GM12878 (cell line): ENCODE results near the gene TANC1. TPM values are rescaled to one million over a fixed set of nuclear protein-coding genes. Genes with fewer than 3 reads are reported as not detected.

ENCODE experiments used
- ATAC-seq: fragments of 200-7000 bp; cut with Tn5 transposase; 3 replicates; pipeline ENCODE4 v1.9.1; 2020; ENCODE audit warnings: mild to moderate bottlenecking, moderate library complexity
- BruUV-seq: library from RNA; stranded (reverse); fragments of 400-500 nt; replicated peaks from 2 replicates; lab custom pipeline; 2021; lab: Mats Ljungman, UMichigan
- CTCF ChIA-PET: fragments of 300-600 bp; sonication (Branson Sonifier 250); formaldehyde crosslinking; extraction: SDS; loops from one replicate; lab custom pipeline; 2021; ENCODE audit warnings: inconsistent platforms; lab: Yijun Ruan, JAX
- POLR2A ChIA-PET: fragments of 350-600 bp; formaldehyde crosslinking; extraction: SDS; loops from one replicate; lab custom pipeline; 2021; ENCODE audit warnings: inconsistent platforms; lab: Charles Lee
- RAD21 ChIA-PET: fragments of 300-600 bp; sonication (Branson Sonifier 250); formaldehyde crosslinking; loops from one replicate; lab custom pipeline; 2023; ENCODE audit warnings: antibody characterized with exemption; ENCODE audit not compliant: unreplicated experiment; lab: Charles Lee
- SMC1A ChIA-PET: fragments of 300-600 bp; sonication (Branson Sonifier 250); formaldehyde crosslinking; loops from one replicate; lab custom pipeline; 2023; ENCODE audit not compliant: unreplicated experiment, uncharacterized antibody; lab: Charles Lee
- DNase-seq: peaks from one replicate; pipeline ENCODE4 v3.0.0-alpha.2; 2011; ENCODE audit warnings: low read depth, low spot score
- FAIRE-seq: peaks from 3 replicates; lab custom pipeline; 2011; peaks lifted over from hg19 to GRCh38; lab: Jason Lieb, UNC
- H2AFZ ChIP-seq: 2 replicates; pipeline ENCODE4 v1.6.0; 2011; ENCODE audit warnings: low read depth, low read length, control low read depth; ENCODE audit not compliant: control insufficient read depth
- H3K27ac ChIP-seq: 2 replicates; pipeline ENCODE4 v1.5.1; 2011; ENCODE audit warnings: control low read depth; ENCODE audit not compliant: control insufficient read depth, insufficient read depth
- H3K27me3 ChIP-seq, 2 experiments: replicated peaks in 1 of 2; 2 replicates each; pipeline versions ENCODE4 v1.6.0 to v1.6.1; 2011; ENCODE audit warnings: low read length in 1 of 2; ENCODE audit not compliant: control insufficient read depth in 2 of 2, insufficient read depth in 2 of 2
- H3K36me3 ChIP-seq, 2 experiments: 2 replicates each; pipeline ENCODE4 v1.5.1; 2011; ENCODE audit warnings: low read length in 1 of 2; ENCODE audit not compliant: control insufficient read depth in 2 of 2, insufficient read depth in 2 of 2
- H3K4me1 ChIP-seq: 2 replicates; pipeline ENCODE4 v1.6.1; 2011; ENCODE audit warnings: mild to moderate bottlenecking, low read length, moderate library complexity, mixed read lengths; ENCODE audit not compliant: control insufficient read depth, insufficient read depth
- H3K4me2 ChIP-seq: 2 replicates; pipeline ENCODE4 v1.6.0; 2011; ENCODE audit warnings: control low read depth; ENCODE audit not compliant: control insufficient read depth, insufficient read depth
- H3K4me3 ChIP-seq: fragments of 200-600 bp; sonication (generic); 2 replicates; pipeline ENCODE4 v1.5.1; 2016
- H3K79me2 ChIP-seq: 2 replicates; pipeline ENCODE4 v1.6.0; 2011; ENCODE audit warnings: low read length; ENCODE audit not compliant: control insufficient read depth, insufficient read depth
- H3K9ac ChIP-seq: 2 replicates; pipeline ENCODE4 v1.8.0; 2011; ENCODE audit warnings: low read length, control low read depth, mixed read lengths; ENCODE audit not compliant: control insufficient read depth, insufficient read depth
- H3K9me3 ChIP-seq: replicated peaks from 3 replicates; pipeline ENCODE4 v1.5.1; 2011; ENCODE audit warnings: mild to moderate bottlenecking, low read length; ENCODE audit not compliant: control insufficient read depth, insufficient read depth
- H4K20me1 ChIP-seq: 2 replicates; pipeline ENCODE4 v1.6.0; 2011; ENCODE audit not compliant: control insufficient read depth, insufficient read depth
- CBFB ChIP-seq: IDR thresholded peaks from 2 replicates; pipeline ENCODE4 v1.6.1; 2016; ENCODE audit warnings: antibody characterized with exemption, low read depth
- FOXM1 ChIP-seq: IDR thresholded peaks from 2 replicates; pipeline ENCODE4 v1.6.1; 2012; ENCODE audit warnings: low read depth, mild to moderate bottlenecking, inconsistent platforms, low read length, moderate library complexity
- HDGF ChIP-seq: fragments of 450-650 bp; IDR thresholded peaks from 2 replicates; pipeline ENCODE4 v1.6.1; 2016; ENCODE audit warnings: antibody characterized with exemption
- MTA3 ChIP-seq: IDR thresholded peaks from 2 replicates; pipeline ENCODE4 v1.6.1; 2012; ENCODE audit warnings: low read length, inconsistent platforms, borderline replicate concordance
- MXI1 ChIP-seq: fragments of 150-350 bp; IDR thresholded peaks from 2 replicates; pipeline ENCODE4 v1.6.1; 2011; ENCODE audit warnings: low read depth, mild to moderate bottlenecking, inconsistent platforms, low read length, improper control_type of control experiment
- NBN ChIP-seq: fragments of 450-650 bp; IDR thresholded peaks from 2 replicates; pipeline ENCODE4 v1.6.1; 2016
- NR2F1 ChIP-seq: fragments of 450-650 bp; conservative IDR thresholded peaks from 2 replicates; pipeline ENCODE4 v1.6.1; 2017; ENCODE audit warnings: mild to moderate bottlenecking
- SMC3 ChIP-seq: IDR thresholded peaks from 2 replicates; pipeline ENCODE4 v1.6.1; 2011; ENCODE audit warnings: low read length, improper control_type of control experiment, borderline replicate concordance
- SPI1 ChIP-seq: IDR thresholded peaks from 2 replicates; pipeline ENCODE4 v1.6.1; 2011; ENCODE audit warnings: low read depth, mild to moderate bottlenecking, low read length, moderate library complexity, borderline replicate concordance; ENCODE audit not compliant: insufficient read depth
- STAT3 ChIP-seq: IDR thresholded peaks from 2 replicates; pipeline ENCODE4 v1.6.1; 2011; ENCODE audit warnings: low read depth, low read length, improper control_type of control experiment
- WRNIP1 ChIP-seq: IDR thresholded peaks from 2 replicates; pipeline ENCODE4 v1.6.1; 2011; ENCODE audit warnings: low read depth, low read length, improper control_type of control experiment, borderline replicate concordance
- WGBS: methylation state at CpG from one replicate; pipeline ENCODE4 v1.1.6; 2016; ENCODE audit warnings: low lambda C conversion rate; ENCODE audit not compliant: insufficient replicate concordance, insufficient coverage; ENCODE audit errors: missing lambda C conversion rate; 5-methylcytosine and 5-hydroxymethylcytosine counted together
- in situ Hi-C: fragments of 300-500 bp; cut with MboI; formaldehyde crosslinking; loops from 9 replicates; pipeline ENCODE4 v1.14.3; 2018; ENCODE audit warnings: mixed read lengths
- intact Hi-C: fragments of 100-400 bp; cut with micrococcal nuclease; formaldehyde crosslinking; loops from one replicate; pipeline ENCODE4 v1.14.2; 2022; ENCODE audit not compliant: unreplicated experiment
- polyA plus RNA-seq, 11 experiments: library from polyadenylated mRNA; depleted of rRNA in 4 of 11; unstranded in 6 of 11; stranded (reverse) in 5 of 11; fragments of >200 nt; fragmentation: Nextera tagmentation in 4 of 11; fragmentation: Illumina TruSeq in 1 of 11; extraction: Ambion mirVana in 4 of 11; extraction: Trizol in 1 of 11; gene quantifications; 1 replicate in 1 of 11; 2 replicates in 10 of 11; pipeline versions ENCODE4 v1.2.1 to v1.2.3, GENCODE V29; 2011 to 2016; ENCODE audit warnings: inconsistent platforms in 2 of 11, missing spikeins in 2 of 11, low read depth in 1 of 11
- total RNA-seq, 4 experiments: library from RNA; depleted of rRNA in 3 of 4; stranded (reverse); fragments of >200 nt in 3 of 4; fragmentation: Illumina TruSeq in 1 of 4; extraction: Trizol in 1 of 4; gene quantifications; 2 replicates each; pipeline versions ENCODE4 v1.2.1 to v1.2.3, GENCODE V29; 2013 to 2021
- TF ChIP-seq, protein P1 (sequence below): IDR thresholded peaks from 2 replicates; pipeline ENCODE4 v1.6.1; 2011; ENCODE audit warnings: borderline replicate concordance, low read depth, mild to moderate bottlenecking, moderate library complexity, low read length; ENCODE audit not compliant: insufficient read depth, poor library complexity, severe bottlenecking
- TF ChIP-seq, protein P2 (sequence below): fragments of 450-650 bp; IDR thresholded peaks from 2 replicates; pipeline ENCODE4 v1.6.1; 2016; ENCODE audit warnings: mild to moderate bottlenecking

TANC1 gene
- total and polyA plus RNA-seq, 10 of the 15 experiments (the other 5 are each of a cell fraction or from before 2014, with no cell fraction given) = 0.05 to 5.0 (median 0.34) TPM

- 31% methylated on average over 4 of the region's 4 CpGs for WGBS
- ATAC-seq = no peak
- Histone ChIP-seq H3K79me2 (no peaks in the 10 kb centered on the region), H4K20me1 (no peaks in the 10 kb centered on the region), H3K27ac (no peak overlapping the region), H2AFZ (no peak overlapping the region), H3K4me3 (no peak overlapping the region), H3K9me3 (no peaks in the 10 kb centered on the region), H3K4me1 (peaks cover 3% of the 10 kb centered on the region; the same call in 1 of the 2 replicates), H3K27me3 (no peaks in the 10 kb centered on the region; a peak in 1 of 4 replicates), H3K4me2 (no peak overlapping the region), H3K9ac (no peak overlapping the region), H3K36me3 (no peaks in the 10 kb centered on the region)
- ChIA-PET RAD21 (interaction anchor here (0.6 kb wide), 1 partner anchor 95 kb away, joined by 3 read pairs; no protein-coding TSS in a partner anchor), CTCF (interaction anchor here (1.0 to 1.7 kb wide), 2 partner anchors 9 to 122 kb away, joined by 4 to 6 read pairs; no protein-coding TSS in a partner anchor), POLR2A (no interaction called here), SMC1A (interaction anchor here (0.8 to 0.9 kb wide), 2 partner anchors 9 to 39 kb away, joined by 3 read pairs; no protein-coding TSS in a partner anchor)
- no TSS peak for BruUV-seq
- no peak for TF ChIP-seq FOXM1
- peak; percentile 39; the same call in 1 of the 2 replicates for TF ChIP-seq SPI1
- no peak for FAIRE-seq
- in situ Hi-C loops = no loop called here
- intact Hi-C loops = no loop called here
- DNase-seq = no peak
Observed at GRCh38 chr2:158997037-158997790, 28.8 kb downstream of the TANC1 start.

DNA sequence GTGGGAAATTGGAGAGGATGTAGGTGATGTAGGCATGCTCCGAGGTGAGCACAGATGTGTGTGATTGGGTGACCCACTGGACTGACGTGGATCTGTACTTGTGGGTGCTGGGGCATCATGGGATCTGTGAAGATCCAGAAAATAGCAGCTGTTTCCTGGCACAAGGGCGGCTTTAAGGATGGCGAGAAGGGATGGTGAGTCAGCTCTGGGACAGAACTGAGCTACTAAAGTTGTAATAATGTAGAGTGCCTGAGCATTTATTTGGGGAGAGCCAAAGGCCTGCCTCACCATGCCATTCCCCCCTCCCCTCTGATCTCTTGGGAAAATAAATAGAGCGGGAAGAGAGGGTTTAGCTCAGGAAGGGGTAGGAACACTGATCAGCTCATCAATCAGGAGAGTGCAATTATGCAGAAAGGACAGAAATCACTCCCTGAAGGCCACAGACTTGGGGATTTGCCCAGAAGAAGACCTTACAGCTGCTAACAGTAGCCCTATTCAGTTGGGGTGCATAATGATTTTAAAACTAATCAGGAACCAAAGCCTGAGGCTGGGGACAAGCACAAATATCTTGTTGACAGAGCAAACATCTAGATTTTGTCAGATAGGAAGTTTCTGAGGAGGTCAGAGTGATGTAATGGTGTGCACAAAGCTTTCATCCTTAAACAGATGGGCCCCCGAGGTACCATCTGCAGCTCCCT lies 30.3 kb downstream of the TANC1 start:
- 52% methylated on average over 6 of the region's 6 CpGs for WGBS
- no peaks in the 10 kb centered on the region for H3K79me2 ChIP-seq
- no peak for DNase-seq
- TF ChIP-seq SMC3 (no peak), NBN (no peak), CBFB (no peak), WRNIP1 (no peak), NR2F1 (no peak), MXI1 (no peak), STAT3 (no peak), MTA3 (no peak), HDGF (no peak)
- TF ChIP-seq, protein P1, sequence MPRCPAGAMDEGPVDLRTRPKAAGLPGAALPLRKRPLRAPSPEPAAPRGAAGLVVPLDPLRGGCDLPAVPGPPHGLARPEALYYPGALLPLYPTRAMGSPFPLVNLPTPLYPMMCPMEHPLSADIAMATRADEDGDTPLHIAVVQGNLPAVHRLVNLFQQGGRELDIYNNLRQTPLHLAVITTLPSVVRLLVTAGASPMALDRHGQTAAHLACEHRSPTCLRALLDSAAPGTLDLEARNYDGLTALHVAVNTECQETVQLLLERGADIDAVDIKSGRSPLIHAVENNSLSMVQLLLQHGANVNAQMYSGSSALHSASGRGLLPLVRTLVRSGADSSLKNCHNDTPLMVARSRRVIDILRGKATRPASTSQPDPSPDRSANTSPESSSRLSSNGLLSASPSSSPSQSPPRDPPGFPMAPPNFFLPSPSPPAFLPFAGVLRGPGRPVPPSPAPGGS = no peak
- TF ChIP-seq, protein P2, sequence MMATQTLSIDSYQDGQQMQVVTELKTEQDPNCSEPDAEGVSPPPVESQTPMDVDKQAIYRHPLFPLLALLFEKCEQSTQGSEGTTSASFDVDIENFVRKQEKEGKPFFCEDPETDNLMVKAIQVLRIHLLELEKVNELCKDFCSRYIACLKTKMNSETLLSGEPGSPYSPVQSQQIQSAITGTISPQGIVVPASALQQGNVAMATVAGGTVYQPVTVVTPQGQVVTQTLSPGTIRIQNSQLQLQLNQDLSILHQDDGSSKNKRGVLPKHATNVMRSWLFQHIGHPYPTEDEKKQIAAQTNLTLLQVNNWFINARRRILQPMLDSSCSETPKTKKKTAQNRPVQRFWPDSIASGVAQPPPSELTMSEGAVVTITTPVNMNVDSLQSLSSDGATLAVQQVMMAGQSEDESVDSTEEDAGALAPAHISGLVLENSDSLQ = no peak

More for the DNA sequence above, 30.3 kb downstream of the TANC1 start:
- Histone ChIP-seq H3K9me3 (no peaks in the 10 kb centered on the region), H3K9ac (no peak overlapping the region), H3K27me3 (no peaks in the 10 kb centered on the region; a peak in 1 of 4 replicates), H3K4me2 (no peak overlapping the region), H4K20me1 (no peaks in the 10 kb centered on the region), H3K4me1 (peaks cover 3% of the 10 kb centered on the region; the same call in 1 of the 2 replicates), H2AFZ (no peak overlapping the region), H3K27ac (no peak overlapping the region), H3K36me3 (no peaks in the 10 kb centered on the region), H3K4me3 (no peak overlapping the region)
- ChIA-PET SMC1A (no interaction called here), CTCF (interaction anchor here (1.2 kb wide), 1 partner anchor 120 kb away, joined by 3 read pairs; no protein-coding TSS in a partner anchor), RAD21 (no interaction called here), POLR2A (no interaction called here)
- no peak for ATAC-seq
- intact Hi-C loops (no loop called here), in situ Hi-C loops (no loop called here)
- no peak for FAIRE-seq
- no TSS peak for BruUV-seq
